GM12878 (cell line): ENCODE measurements around the gene CLSTN2.

Experiments
- CBX5 ChIP-seq: sonication (generic); IDR thresholded peaks from 2 replicates; pipeline ENCODE4 v1.6.1; 2016; ENCODE audit warnings: low read depth, moderate library complexity, mild to moderate bottlenecking, inconsistent platforms
- GABPA ChIP-seq: IDR thresholded peaks from 2 replicates; pipeline ENCODE4 v1.6.1; 2014; ENCODE audit warnings: antibody characterized with exemption, low read depth, mild to moderate bottlenecking, inconsistent platforms
- MEF2B ChIP-seq: fragments of 450-650 bp; IDR thresholded peaks from 2 replicates; pipeline ENCODE4 v1.6.1; 2018; ENCODE audit warnings: mild to moderate bottlenecking, moderate library complexity; ENCODE audit not compliant: partially characterized antibody, poor library complexity, severe bottlenecking
- MXI1 ChIP-seq: fragments of 150-350 bp; IDR thresholded peaks from 2 replicates; pipeline ENCODE4 v1.6.1; 2011; ENCODE audit warnings: low read depth, mild to moderate bottlenecking, inconsistent platforms, low read length, improper control_type of control experiment
- POLR2AphosphoS5 ChIP-seq: IDR thresholded peaks from 2 replicates; pipeline ENCODE4 v1.6.1; 2011; ENCODE audit warnings: mild to moderate bottlenecking, low read length, inconsistent platforms
- RCOR1 ChIP-seq: conservative IDR thresholded peaks from 2 replicates; pipeline ENCODE4 v1.6.1; 2012; ENCODE audit warnings: low read depth, low read length, improper control_type of control experiment
- TAF1 ChIP-seq: IDR thresholded peaks from 2 replicates; pipeline ENCODE4 v1.6.1; 2011; ENCODE audit warnings: mild to moderate bottlenecking, low read depth, low read length, borderline replicate concordance
- TARDBP ChIP-seq: IDR thresholded peaks from 2 replicates; pipeline ENCODE4 v1.6.1; 2016; ENCODE audit warnings: borderline replicate concordance
- ZNF274 ChIP-seq: IDR thresholded peaks from one replicate; pipeline ENCODE4 v1.8.0; 2011; ENCODE audit not compliant: insufficient read length, insufficient read depth
- TF ChIP-seq, protein P1 (sequence below): IDR thresholded peaks from 2 replicates; pipeline ENCODE4 v1.6.1; 2012; ENCODE audit warnings: improper control_type of control experiment, low read depth, low read length; ENCODE audit not compliant: insufficient replicate concordance
- TF ChIP-seq, protein P2 (sequence below), 3 experiments: IDR thresholded peaks in 2 of 3; conservative IDR thresholded peaks in 1 of 3; 2 replicates each; pipeline ENCODE4 v1.5.1; 2011; ENCODE audit warnings: low read depth in 3 of 3, low read length in 3 of 3, mild to moderate bottlenecking in 3 of 3, control low read depth in 2 of 3, moderate library complexity in 2 of 3, inconsistent platforms in 1 of 3, mixed read lengths in 1 of 3; ENCODE audit not compliant: control insufficient read depth in 2 of 3, insufficient read depth in 1 of 3; ENCODE audit errors: extremely low read depth in 1 of 3

DNA sequence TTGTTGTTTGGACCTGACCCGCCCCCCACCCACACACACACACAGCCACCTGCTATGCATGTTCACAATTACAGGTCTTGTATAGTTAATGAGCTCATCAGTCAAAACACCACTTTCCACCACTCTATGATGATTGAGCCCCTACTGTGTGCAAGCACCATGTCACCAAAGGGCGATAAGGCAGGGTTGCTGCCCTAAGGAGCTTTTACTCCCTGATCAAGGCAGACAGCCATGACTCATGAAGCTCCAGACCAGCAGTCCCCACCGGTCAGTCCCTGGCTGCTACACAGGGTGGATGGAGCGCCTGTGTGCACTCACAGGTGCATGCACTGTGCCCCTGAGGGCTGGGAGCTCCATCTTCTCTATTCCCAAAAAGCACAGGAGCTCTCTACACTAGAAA, 270.6 kb downstream of the CLSTN2 start:
- TF ChIP-seq MEF2B, result no peak
- no peak for TF ChIP-seq GABPA
- TF ChIP-seq, protein P1, sequence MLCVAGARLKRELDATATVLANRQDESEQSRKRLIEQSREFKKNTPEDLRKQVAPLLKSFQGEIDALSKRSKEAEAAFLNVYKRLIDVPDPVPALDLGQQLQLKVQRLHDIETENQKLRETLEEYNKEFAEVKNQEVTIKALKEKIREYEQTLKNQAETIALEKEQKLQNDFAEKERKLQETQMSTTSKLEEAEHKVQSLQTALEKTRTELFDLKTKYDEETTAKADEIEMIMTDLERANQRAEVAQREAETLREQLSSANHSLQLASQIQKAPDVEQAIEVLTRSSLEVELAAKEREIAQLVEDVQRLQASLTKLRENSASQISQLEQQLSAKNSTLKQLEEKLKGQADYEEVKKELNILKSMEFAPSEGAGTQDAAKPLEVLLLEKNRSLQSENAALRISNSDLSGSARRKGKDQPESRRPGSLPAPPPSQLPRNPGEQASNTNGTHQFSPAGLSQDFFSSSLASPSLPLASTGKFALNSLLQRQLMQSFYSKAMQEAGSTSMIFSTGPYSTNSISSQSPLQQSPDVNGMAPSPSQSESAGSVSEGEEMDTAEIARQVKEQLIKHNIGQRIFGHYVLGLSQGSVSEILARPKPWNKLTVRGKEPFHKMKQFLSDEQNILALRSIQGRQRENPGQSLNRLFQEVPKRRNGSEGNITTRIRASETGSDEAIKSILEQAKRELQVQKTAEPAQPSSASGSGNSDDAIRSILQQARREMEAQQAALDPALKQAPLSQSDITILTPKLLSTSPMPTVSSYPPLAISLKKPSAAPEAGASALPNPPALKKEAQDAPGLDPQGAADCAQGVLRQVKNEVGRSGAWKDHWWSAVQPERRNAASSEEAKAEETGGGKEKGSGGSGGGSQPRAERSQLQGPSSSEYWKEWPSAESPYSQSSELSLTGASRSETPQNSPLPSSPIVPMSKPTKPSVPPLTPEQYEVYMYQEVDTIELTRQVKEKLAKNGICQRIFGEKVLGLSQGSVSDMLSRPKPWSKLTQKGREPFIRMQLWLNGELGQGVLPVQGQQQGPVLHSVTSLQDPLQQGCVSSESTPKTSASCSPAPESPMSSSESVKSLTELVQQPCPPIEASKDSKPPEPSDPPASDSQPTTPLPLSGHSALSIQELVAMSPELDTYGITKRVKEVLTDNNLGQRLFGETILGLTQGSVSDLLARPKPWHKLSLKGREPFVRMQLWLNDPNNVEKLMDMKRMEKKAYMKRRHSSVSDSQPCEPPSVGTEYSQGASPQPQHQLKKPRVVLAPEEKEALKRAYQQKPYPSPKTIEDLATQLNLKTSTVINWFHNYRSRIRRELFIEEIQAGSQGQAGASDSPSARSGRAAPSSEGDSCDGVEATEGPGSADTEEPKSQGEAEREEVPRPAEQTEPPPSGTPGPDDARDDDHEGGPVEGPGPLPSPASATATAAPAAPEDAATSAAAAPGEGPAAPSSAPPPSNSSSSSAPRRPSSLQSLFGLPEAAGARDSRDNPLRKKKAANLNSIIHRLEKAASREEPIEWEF, result no peak
- TF ChIP-seq TAF1, result no peak
- no peak for TF ChIP-seq TARDBP
- TF ChIP-seq, protein P2, sequence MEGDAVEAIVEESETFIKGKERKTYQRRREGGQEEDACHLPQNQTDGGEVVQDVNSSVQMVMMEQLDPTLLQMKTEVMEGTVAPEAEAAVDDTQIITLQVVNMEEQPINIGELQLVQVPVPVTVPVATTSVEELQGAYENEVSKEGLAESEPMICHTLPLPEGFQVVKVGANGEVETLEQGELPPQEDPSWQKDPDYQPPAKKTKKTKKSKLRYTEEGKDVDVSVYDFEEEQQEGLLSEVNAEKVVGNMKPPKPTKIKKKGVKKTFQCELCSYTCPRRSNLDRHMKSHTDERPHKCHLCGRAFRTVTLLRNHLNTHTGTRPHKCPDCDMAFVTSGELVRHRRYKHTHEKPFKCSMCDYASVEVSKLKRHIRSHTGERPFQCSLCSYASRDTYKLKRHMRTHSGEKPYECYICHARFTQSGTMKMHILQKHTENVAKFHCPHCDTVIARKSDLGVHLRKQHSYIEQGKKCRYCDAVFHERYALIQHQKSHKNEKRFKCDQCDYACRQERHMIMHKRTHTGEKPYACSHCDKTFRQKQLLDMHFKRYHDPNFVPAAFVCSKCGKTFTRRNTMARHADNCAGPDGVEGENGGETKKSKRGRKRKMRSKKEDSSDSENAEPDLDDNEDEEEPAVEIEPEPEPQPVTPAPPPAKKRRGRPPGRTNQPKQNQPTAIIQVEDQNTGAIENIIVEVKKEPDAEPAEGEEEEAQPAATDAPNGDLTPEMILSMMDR (IDR thresholded peaks at IDR 0.05 in 2 of 3, conservative IDR thresholded peaks at IDR 0.05 in 1 of 3; ENCODE audit: control insufficient read depth in 2 of 3, extremely low read depth in 1 of 3, insufficient read depth in 1 of 3, low read depth in 3 of 3, low read length in 3 of 3), result no peak
- no peak for TF ChIP-seq CBX5
- TF ChIP-seq POLR2AphosphoS5, result no peak
- no peak for TF ChIP-seq ZNF274
- no peak for TF ChIP-seq RCOR1
- TF ChIP-seq MXI1, result no peak
